ENCODE measurements around the gene LSM10. TPM values are rescaled to one million over a fixed set of nuclear protein-coding genes. Genes with fewer than 3 reads are reported as not detected.

LSM10 gene
- polyA plus RNA-seq, 6 donors from 2014 or later, result 358 to 480 (median 448) TPM

GRCh38 chr1:36352125-36352909, 45.4 kb downstream of the LSM10 start:
- Mint-ChIP-seq H3K4me1 (peaks cover 14 to 30% (median 18%) of the 10 kb centered on the region in 3 donors), H3K27ac (peak overlapping the region in 2 of 6 donors; percentile 29 to 84), H3K36me3 (peaks cover 8 to 19% of the 10 kb centered on the region in 2 donors), H3K27me3 (no peaks in the 10 kb centered on the region), H3K4me3 (no peak overlapping the region), H3K9me3 (no peaks in the 10 kb centered on the region)
- no peak for DNase-seq
- ATAC-seq (ENCODE audit: low read depth in 2 of 2), result no peak

- peak overlapping the region in 1 of 8 donors; percentile 55 for H3K4me3 Mint-ChIP-seq
- DNase-seq, result no peak
- peak in 1 of 2 donors; percentile 15 for ATAC-seq (ENCODE audit: low read depth in 2 of 2)
- peaks cover 14 to 30% (median 18%) of the 10 kb centered on the region in 3 donors for H3K4me1 Mint-ChIP-seq
- peak overlapping the region in 4 of 6 donors; percentile 42 to 82 (median 50) for H3K27ac Mint-ChIP-seq
- H3K9me3 Mint-ChIP-seq, result no peaks in the 10 kb centered on the region
- H3K27me3 Mint-ChIP-seq, result no peaks in the 10 kb centered on the region
- peaks cover 8 to 25% of the 10 kb centered on the region in 2 donors for H3K36me3 Mint-ChIP-seq
Measured at GRCh38 chr1:36351227-36351977, 46.3 kb downstream of the LSM10 start.

GRCh38 chr1:36350659-36351226, 47.0 kb downstream of the LSM10 start:
- peak overlapping the region in 5 of 6 donors; percentile 48 to 88 (median 77) for H3K27ac Mint-ChIP-seq
- no peaks in the 10 kb centered on the region for H3K9me3 Mint-ChIP-seq
- H3K4me3 Mint-ChIP-seq, result peak overlapping the region in 3 of 8 donors; percentile 8 to 55 (median 28)
- ATAC-seq (ENCODE audit: low read depth in 2 of 2) (peak; percentile 88 to 89), DNase-seq (no peak)
- peaks cover 8 to 25% of the 10 kb centered on the region in 2 donors for H3K36me3 Mint-ChIP-seq
- no peaks in the 10 kb centered on the region for H3K27me3 Mint-ChIP-seq
- H3K4me1 Mint-ChIP-seq, result peaks cover 14 to 30% (median 18%) of the 10 kb centered on the region in 3 donors

GRCh38 chr1:36349839-36350238, 47.9 kb downstream of the LSM10 start:
- ATAC-seq (ENCODE audit: low read depth in 2 of 2) (no peak), DNase-seq (no peak)
- peaks cover 8 to 30% of the 10 kb centered on the region in 2 donors for H3K36me3 Mint-ChIP-seq
- no peaks in the 10 kb centered on the region for H3K27me3 Mint-ChIP-seq
- H3K4me1 Mint-ChIP-seq, result peaks cover 14 to 30% (median 18%) of the 10 kb centered on the region in 3 donors
- H3K27ac Mint-ChIP-seq, result peak overlapping the region in 1 of 6 donors; percentile 76
- no peaks in the 10 kb centered on the region for H3K9me3 Mint-ChIP-seq
- peak overlapping the region in 1 of 8 donors; percentile 28 for H3K4me3 Mint-ChIP-seq

GRCh38 chr1:36349241-36349671, 48.5 kb downstream of the LSM10 start:
- Mint-ChIP-seq H3K27me3 (no peaks in the 10 kb centered on the region), H3K9me3 (no peaks in the 10 kb centered on the region), H3K4me3 (no peak overlapping the region), H3K4me1 (peaks cover 14 to 30% (median 18%) of the 10 kb centered on the region in 3 donors), H3K27ac (peak overlapping the region in 1 of 6 donors; percentile 20), H3K36me3 (peaks cover 8 to 33% of the 10 kb centered on the region in 2 donors)
- no peak for DNase-seq
- ATAC-seq (ENCODE audit: low read depth in 2 of 2), result peak in 1 of 2 donors; percentile 18

GRCh38 chr1:36346741-36347370, 50.9 kb downstream of the LSM10 start:
- Mint-ChIP-seq H3K36me3 (peaks cover 8 to 27% of the 10 kb centered on the region in 2 donors), H3K27ac (peak overlapping the region in 1 of 6 donors; percentile 59), H3K27me3 (no peaks in the 10 kb centered on the region), H3K4me1 (peaks cover 11 to 23% (median 14%) of the 10 kb centered on the region in 3 donors), H3K9me3 (no peaks in the 10 kb centered on the region), H3K4me3 (peak overlapping the region in 1 of 8 donors; percentile 58)
- ATAC-seq (ENCODE audit: low read depth in 2 of 2) (no peak), DNase-seq (no peak)

- no peaks in the 10 kb centered on the region for H3K27me3 Mint-ChIP-seq
- no peak for DNase-seq
- ATAC-seq (ENCODE audit: low read depth in 2 of 2), result no peak
- no peaks in the 10 kb centered on the region for H3K9me3 Mint-ChIP-seq
- H3K27ac Mint-ChIP-seq, result peak overlapping the region in 3 of 6 donors; percentile 26 to 62 (median 47)
- peaks cover 8 to 38% of the 10 kb centered on the region in 2 donors for H3K36me3 Mint-ChIP-seq
- no peak overlapping the region for H3K4me3 Mint-ChIP-seq
- peaks cover 3 to 16% (median 6%) of the 10 kb centered on the region in 3 donors for H3K4me1 Mint-ChIP-seq
Measured at GRCh38 chr1:36345353-36345752, 52.4 kb downstream of the LSM10 start.

GRCh38 chr1:36344395-36344680, 53.4 kb downstream of the LSM10 start:
- Mint-ChIP-seq H3K27me3 (no peaks in the 10 kb centered on the region), H3K4me3 (no peak overlapping the region), H3K9me3 (no peaks in the 10 kb centered on the region), H3K36me3 (peaks cover 8 to 39% of the 10 kb centered on the region in 2 donors), H3K27ac (peak overlapping the region in 1 of 6 donors; percentile 59), H3K4me1 (peaks cover under 1 to 15% (median 8%) of the 10 kb centered on the region in 3 donors)
- DNase-seq, result no peak
- no peak for ATAC-seq (ENCODE audit: low read depth in 2 of 2)

GRCh38 chr1:36343651-36344394, 53.9 kb downstream of the LSM10 start:
- no peaks in the 10 kb centered on the region for H3K9me3 Mint-ChIP-seq
- ATAC-seq (ENCODE audit: low read depth in 2 of 2) (no peak), DNase-seq (no peak)
- peaks cover 8 to 39% of the 10 kb centered on the region in 2 donors for H3K36me3 Mint-ChIP-seq
- no peak overlapping the region for H3K4me3 Mint-ChIP-seq
- H3K27me3 Mint-ChIP-seq, result no peaks in the 10 kb centered on the region
- H3K27ac Mint-ChIP-seq, result peak overlapping the region in 2 of 6 donors; percentile 24 to 38
- H3K4me1 Mint-ChIP-seq, result peaks cover 4 to 15% (median 12%) of the 10 kb centered on the region in 3 donors

Other genes starting within 250 kb of the LSM10 start
- gene TRAPPC3, start 248.4 kb downstream of the LSM10 start, polyA plus RNA-seq (ENCODE audit: low read depth in 6 of 6), result 100 to 1,000 TPM; 103 to 185 (median 109) TPM
- 10 to 100 TPM in 1 of 6 donors, 1 to 10 TPM in 5; 2.6 to 12.5 (median 5.3) TPM for gene MAP7D1, start 241.7 kb downstream of the LSM10 start, polyA plus RNA-seq (ENCODE audit: low read depth in 6 of 6)
- 100 to 1,000 TPM; 109 to 142 (median 131) TPM for gene THRAP3, start 173.5 kb downstream of the LSM10 start, polyA plus RNA-seq (ENCODE audit: low read depth in 6 of 6)
- gene SH3D21, start 91.5 kb downstream of the LSM10 start, polyA plus RNA-seq (ENCODE audit: low read depth in 6 of 6), result under 1 TPM in 4 of 6 donors, not detected in 2; 0.23 to 0.51 (median 0.36) TPM
- 1 to 10 TPM in 1 of 6 donors, under 1 TPM in 3, not detected in 2; 0.52 to 1.3 (median 0.74) TPM for gene EVA1B, start 74.3 kb downstream of the LSM10 start, polyA plus RNA-seq (ENCODE audit: low read depth in 6 of 6)
- gene STK40, start 12.0 kb downstream of the LSM10 start, polyA plus RNA-seq (ENCODE audit: low read depth in 6 of 6), result 100 to 1,000 TPM in 1 of 6 donors, 10 to 100 TPM in 5; 62.3 to 105 (median 73.3) TPM
- under 1 TPM in 1 of 6 donors, not detected in 5; 0.62 TPM for gene OSCP1, start 52.5 kb upstream of the LSM10 start, polyA plus RNA-seq (ENCODE audit: low read depth in 6 of 6)
- gene MRPS15, start 66.5 kb upstream of the LSM10 start, polyA plus RNA-seq (ENCODE audit: low read depth in 6 of 6), result 10 to 100 TPM; 55.6 to 86.7 (median 62.4) TPM
- 1 to 10 TPM in 3 of 6 donors, under 1 TPM in 3; 0.12 to 4.4 (median 0.78) TPM for gene CSF3R, start 85.0 kb upstream of the LSM10 start, polyA plus RNA-seq (ENCODE audit: low read depth in 6 of 6)